ENCODE results near the gene OOEP. TPM values are rescaled to one million over a fixed set of nuclear protein-coding genes. Genes with fewer than 3 reads are reported as not detected.

OOEP gene
- total RNA-seq, 4 donors from 2014 or later, result not detected

DNA sequence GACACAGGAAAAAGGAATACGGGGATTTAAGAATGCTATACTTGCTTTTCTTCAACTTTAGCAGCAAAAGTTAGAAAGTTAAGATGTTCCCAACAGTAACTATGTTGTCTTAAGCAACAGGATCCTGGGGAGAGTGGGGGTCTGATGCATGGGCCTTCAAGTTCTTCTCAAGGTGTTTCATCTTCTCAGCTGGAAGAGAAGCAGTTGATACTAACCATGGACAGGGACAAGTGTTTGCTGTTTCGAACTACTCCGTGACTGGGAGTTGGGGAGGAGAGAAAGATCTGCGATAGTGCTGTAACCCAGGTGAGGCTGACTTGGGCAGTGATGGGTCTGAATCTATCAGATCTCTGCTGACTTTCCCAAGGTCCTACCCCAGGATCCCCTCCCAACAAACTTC, 1.0 kb downstream of the OOEP start:
- no peak for DNase-seq (ENCODE audit: extremely low spot score)
- Histone ChIP-seq H3K4me1 (no peaks in the 10 kb centered on the region), H3K27me3 (peaks cover 0 to 6% (median 0%) of the 10 kb centered on the region in 4 donors), H3K9me3 (peaks cover 0 to 20% (median 12%) of the 10 kb centered on the region in 4 donors), H3K36me3 (no peaks in the 10 kb centered on the region), H3K27ac (replicated peaks in 1 of 4) (no peak overlapping the region), H3K4me3 (no peak overlapping the region)
- TF ChIP-seq CTCF (IDR thresholded peaks at IDR 0.05), result no peak
- TF ChIP-seq POLR2A (IDR thresholded peaks at IDR 0.05; ENCODE audit: low read depth), result no peak
- TF ChIP-seq EP300 (IDR thresholded peaks at IDR 0.05), result no peak
- TF ChIP-seq POLR2AphosphoS5 (IDR thresholded peaks at IDR 0.05), result no peak
- intact Hi-C loops (cut with DNase I), result no loop called here
- 79% methylated on average over 4 of the region's 4 CpGs for WGBS

GRCh38 chr6:73367761-73368355, 1.8 kb downstream of the OOEP start:
- 80% methylated on average over 16 of the region's 16 CpGs for WGBS
- Histone ChIP-seq H3K36me3 (no peaks in the 10 kb centered on the region), H3K4me1 (no peaks in the 10 kb centered on the region), H3K9me3 (peaks cover 0 to 20% (median 12%) of the 10 kb centered on the region in 4 donors), H3K27me3 (peaks cover 0 to 6% (median 0%) of the 10 kb centered on the region in 4 donors), H3K27ac (replicated peaks in 1 of 4) (no peak overlapping the region), H3K4me3 (no peak overlapping the region)
- TF ChIP-seq POLR2A (IDR thresholded peaks at IDR 0.05; ENCODE audit: low read depth), result no peak
- no peak for TF ChIP-seq POLR2AphosphoS5 (IDR thresholded peaks at IDR 0.05)
- no peak for TF ChIP-seq EP300 (IDR thresholded peaks at IDR 0.05)
- TF ChIP-seq CTCF (IDR thresholded peaks at IDR 0.05), result no peak
- intact Hi-C loops (cut with DNase I), result no loop called here
- no peak for DNase-seq (ENCODE audit: extremely low spot score)

GRCh38 chr6:73364549-73364948, 5.1 kb downstream of the OOEP start:
- TF ChIP-seq EP300 (IDR thresholded peaks at IDR 0.05), result no peak
- TF ChIP-seq CTCF (IDR thresholded peaks at IDR 0.05), result no peak
- TF ChIP-seq POLR2AphosphoS5 (IDR thresholded peaks at IDR 0.05), result no peak
- intact Hi-C loops (cut with DNase I), result no loop called here
- no peak overlapping the region for H3K27ac ChIP-seq (replicated peaks in 1 of 4)
- H3K9me3 ChIP-seq, result no peaks in the 10 kb centered on the region
- no peak for DNase-seq (ENCODE audit: extremely low spot score)
- H3K4me3 ChIP-seq, result no peak overlapping the region
- no peaks in the 10 kb centered on the region for H3K36me3 ChIP-seq
- H3K27me3 ChIP-seq, result peaks cover 0 to 6% (median 0%) of the 10 kb centered on the region in 4 donors
- H3K4me1 ChIP-seq, result no peaks in the 10 kb centered on the region
- 95% methylated on average over 9 of the region's 9 CpGs for WGBS

- no peak for DNase-seq (ENCODE audit: extremely low spot score)
- H3K9me3 ChIP-seq, result no peaks in the 10 kb centered on the region
- no peaks in the 10 kb centered on the region for H3K36me3 ChIP-seq
- H3K4me1 ChIP-seq, result no peaks in the 10 kb centered on the region
- H3K27me3 ChIP-seq, result peaks cover 0 to 6% (median 0%) of the 10 kb centered on the region in 4 donors
- H3K4me3 ChIP-seq, result no peak overlapping the region
- intact Hi-C loops (cut with DNase I), result no loop called here
- TF ChIP-seq POLR2A (IDR thresholded peaks at IDR 0.05; ENCODE audit: low read depth), result no peak
- TF ChIP-seq CTCF (IDR thresholded peaks at IDR 0.05), result no peak
- 94% methylated on average over 13 of the region's 14 CpGs for WGBS
- H3K27ac ChIP-seq (replicated peaks in 1 of 4), result no peak overlapping the region
Observed at GRCh38 chr6:73364121-73364520, 5.6 kb downstream of the OOEP start.

DNA sequence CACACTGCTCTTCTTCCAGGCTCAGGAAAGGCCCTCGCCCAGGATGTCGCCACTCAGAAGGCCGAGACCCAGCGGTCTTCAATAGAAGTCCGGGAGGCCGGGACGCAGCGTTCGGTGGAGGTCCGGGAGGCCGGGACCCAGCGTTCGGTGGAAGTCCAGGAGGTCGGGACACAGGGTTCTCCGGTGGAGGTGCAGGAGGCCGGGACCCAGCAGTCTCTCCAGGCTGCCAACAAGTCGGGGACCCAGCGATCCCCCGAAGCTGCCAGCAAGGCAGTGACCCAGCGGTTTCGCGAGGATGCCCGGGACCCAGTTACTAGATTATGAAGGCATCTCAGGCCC, 6.2 kb downstream of the OOEP start:
- WGBS, result 97% methylated on average over 5 of the region's 23 CpGs
- H3K4me1 ChIP-seq, result no peaks in the 10 kb centered on the region
- peaks cover 0 to 6% (median 0%) of the 10 kb centered on the region in 4 donors for H3K27me3 ChIP-seq
- no peak overlapping the region for H3K4me3 ChIP-seq
- intact Hi-C loops (cut with DNase I), result no loop called here
- H3K36me3 ChIP-seq, result no peaks in the 10 kb centered on the region
- no peak for DNase-seq (ENCODE audit: extremely low spot score)
- H3K9me3 ChIP-seq, result no peaks in the 10 kb centered on the region
- H3K27ac ChIP-seq (replicated peaks in 1 of 4), result no peak overlapping the region
- TF ChIP-seq CTCF (IDR thresholded peaks at IDR 0.05) (no peak), EP300 (IDR thresholded peaks at IDR 0.05) (no peak), POLR2AphosphoS5 (IDR thresholded peaks at IDR 0.05) (no peak), POLR2A (IDR thresholded peaks at IDR 0.05; ENCODE audit: low read depth) (no peak)

All from esophagus muscularis mucosa (tissue), 4 donors.